Stimulated activated CD8-positive, alpha-beta memory T cell treated with anti-CD3 and anti-CD28 coated beads, Interleukin-7, amount 100 ng/mL, for 48 hours (primary cell): ENCODE data around the gene USH2A.

Source experiments
- DNase-seq, 2 donors: peaks; one replicate each; pipeline ENCODE4 v3.0.0-alpha.2; 2020; ENCODE audit warnings: low read depth in 1 of 2; ENCODE audit errors: extremely low read depth in 1 of 2

The USH2A gene

DNA sequence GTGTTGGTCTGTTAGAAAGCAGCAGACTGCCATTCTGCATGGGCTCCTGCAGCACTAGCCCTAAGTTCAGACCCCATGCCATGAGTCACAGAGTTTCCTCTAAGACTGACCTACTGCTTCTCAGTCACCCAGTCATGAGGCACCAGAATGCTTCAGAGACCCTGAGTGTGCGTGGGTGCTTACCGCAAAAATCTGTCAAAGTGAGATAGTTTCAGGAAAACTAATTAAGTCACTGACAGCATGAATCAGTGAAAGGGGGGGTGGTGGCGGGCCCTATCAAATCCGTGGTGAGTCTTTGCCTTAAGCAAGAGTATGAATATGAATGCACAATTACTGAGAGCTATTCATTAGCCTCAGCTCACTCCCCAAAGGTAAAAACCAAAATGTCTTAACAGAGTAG is 758.0 kb downstream of the USH2A start:
- DNase-seq, result peak in 1 of 2 donors; percentile 12

DNA sequence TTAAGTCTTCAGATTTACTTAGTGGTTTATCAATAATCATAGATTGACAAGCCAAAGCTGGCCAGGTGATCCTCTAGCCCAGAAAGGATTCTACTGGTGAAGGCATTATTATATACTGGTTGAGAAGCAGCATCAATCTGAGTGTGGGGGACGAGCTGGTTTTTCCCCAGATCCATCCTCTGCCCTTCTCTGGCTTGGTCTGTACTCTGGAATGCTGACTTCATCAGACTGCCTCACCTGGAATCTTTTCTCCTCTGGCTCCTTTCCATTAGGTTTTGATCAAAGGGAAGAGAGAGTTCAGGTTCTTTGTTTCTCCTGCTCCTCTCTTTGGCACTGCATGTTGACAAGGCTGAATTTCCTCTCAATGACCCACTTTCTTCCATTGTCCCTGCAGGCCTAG is 762.2 kb downstream of the USH2A start:
- DNase-seq, result no peak

DNA sequence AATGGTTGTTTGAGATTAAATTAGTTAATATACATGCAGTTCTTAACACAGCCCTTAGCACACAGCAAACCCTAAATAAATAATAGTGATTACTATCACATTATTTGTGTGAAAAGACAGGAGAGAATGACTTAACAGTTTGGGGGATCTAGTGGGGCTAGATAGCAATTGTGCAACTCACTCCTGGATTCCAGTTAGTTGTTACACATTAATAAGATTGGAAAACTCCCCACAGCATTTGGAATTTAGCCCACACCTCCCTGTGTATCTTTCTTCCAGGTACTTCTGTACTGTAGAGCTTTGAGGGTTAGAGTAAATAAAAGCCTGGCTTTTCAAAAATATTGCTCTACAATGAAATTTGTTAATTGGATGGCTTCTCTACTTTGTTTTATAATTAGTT is 763.0 kb downstream of the USH2A start:
- DNase-seq, result no peak

DNA sequence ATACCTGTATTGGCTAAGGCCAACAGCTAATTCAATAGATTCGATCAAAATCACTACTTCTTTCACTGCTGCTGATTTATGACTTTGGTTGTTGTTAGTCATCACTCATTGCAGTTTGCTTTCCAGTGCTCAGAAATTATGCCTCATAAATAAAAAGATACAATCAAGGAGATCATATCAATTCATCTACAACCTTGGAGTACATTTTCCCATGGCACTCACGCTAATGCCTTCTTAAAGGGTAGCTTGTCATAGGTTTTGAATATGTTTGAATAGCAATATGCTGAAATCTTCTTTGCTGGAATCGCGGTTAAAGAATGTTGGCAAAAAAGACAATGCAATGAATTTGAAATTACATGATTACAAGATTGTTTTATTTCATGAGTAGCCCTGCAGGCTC is 766.2 kb downstream of the USH2A start:
- no peak for DNase-seq

DNA sequence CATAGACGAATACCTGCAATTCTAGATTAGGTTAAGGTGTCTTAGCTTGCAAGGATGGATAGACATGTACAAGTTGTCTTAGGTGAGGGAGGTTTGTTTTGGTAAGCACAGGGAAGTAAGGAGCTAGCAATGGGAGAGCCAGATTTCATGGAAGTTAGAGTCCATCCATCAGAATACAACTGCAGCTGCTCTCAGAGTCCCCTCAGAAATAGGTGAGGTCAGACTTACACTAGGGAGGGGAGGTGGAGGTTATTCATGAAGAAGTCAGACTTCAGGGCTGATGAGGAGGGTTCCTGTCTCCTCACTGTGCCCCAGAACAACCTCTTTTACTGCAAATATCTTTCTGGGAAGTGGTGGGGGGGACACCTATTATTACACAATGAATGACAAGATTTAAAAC is 770.9 kb downstream of the USH2A start:
- no peak for DNase-seq

DNA sequence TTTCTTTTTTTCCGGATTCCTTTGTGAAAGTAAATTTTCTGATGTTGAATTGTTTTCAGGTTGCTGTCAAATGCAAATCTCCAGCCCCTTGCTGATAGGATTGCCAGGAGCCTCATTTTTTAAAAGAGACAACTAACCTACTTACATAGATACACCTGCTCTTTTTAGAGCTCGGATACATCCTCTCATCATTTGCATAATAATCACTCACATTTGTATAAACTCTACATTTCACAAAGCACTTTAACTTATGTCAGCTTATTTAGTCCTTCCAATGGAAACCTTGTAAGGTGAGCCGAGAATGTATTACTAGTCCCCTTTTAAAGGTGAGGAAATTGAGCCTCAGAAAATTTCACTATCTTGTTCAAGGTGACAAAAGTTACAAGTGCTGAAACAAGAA is 771.4 kb downstream of the USH2A start:
- DNase-seq, result no peak

DNA sequence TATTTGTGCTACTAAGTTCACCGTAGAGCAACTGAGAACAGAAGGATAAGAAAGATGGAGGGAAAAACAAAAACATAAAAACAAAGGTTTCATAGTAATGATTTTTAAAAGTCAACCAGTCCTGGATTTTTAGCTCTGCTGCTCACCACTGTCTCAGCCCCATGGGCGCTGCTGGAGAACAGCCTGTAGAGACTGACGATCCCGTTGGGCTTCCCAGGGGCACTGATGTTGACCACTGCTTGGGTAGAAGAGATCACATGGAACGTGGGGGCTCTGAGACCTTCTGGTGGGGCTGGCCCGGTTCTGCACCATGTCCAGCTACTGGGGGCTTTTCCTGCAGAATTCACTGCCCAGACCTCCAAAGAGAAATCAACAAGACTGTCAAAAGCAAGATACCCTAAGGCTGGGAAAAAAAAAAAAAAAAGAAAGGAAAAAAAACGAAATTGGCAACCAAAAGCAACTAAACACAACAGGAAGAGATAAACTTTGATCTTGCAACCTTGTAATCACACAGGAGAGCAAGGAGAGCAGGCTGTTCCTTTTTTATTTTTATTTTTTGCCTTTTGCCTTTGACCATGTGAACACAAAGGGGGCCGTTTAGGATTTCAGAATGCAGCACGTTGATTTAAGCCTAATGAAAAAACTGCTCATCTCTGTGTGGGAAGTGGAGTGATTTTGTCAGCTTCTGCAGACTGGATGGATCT is 772.6 kb downstream of the USH2A start:
- DNase-seq, result no peak

DNA sequence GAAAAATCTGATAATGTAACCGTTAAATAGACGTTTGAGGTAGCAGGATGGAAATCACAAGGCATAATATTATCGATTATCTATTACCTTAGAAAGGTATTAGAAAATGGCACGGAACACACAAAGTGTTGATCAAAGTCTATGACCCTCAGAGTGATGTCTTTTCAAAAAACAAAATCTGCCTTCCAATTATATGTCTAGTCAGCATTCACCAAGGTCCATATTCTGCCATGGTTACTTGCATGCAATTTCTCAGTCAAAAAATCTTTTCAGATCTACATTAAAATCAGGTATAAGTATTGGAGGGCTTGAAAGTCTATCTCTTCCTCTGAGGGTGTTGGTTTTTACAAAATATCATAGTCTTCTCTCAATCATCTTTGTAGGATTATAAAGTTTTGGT is 774.3 kb downstream of the USH2A start:
- DNase-seq, result no peak

DNA sequence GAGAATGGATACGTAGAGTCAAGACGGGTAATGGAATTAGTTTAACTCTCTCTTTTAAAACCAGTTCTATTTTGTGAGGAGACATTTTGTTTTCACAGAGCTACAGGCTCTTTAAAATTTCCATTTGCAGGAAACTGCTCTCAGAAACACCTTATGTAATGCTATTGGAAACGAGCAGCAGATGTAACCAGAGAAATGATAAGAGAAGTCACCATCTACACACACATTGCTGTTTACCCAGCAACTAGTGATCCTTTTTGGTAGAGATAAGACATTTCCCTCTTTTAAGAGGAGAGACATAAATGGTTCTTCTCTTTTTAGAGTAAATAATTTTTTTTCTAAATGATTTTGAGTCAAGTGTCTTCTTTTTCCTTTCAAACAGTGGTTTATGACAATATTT is 775.5 kb downstream of the USH2A start:
- DNase-seq, result no peak

DNA sequence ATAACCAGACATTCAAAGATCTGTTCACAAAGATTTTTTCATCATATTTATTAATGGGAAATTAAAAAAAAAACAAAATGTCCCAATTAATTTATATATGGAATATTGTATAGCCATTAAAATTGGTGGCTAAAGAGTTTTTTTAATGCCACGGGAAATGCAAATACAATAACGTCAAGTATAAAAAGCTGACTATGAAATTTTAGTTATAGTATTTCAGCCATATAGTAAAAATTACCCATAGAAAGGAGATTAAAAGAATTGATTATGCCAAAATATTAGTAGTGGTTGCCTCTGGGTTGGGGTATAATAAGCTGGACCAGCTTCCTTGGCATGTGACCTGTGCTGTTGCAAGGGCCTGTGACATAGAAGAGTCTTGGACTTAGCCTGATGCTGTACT is 777.4 kb downstream of the USH2A start:
- no peak for DNase-seq

DNA sequence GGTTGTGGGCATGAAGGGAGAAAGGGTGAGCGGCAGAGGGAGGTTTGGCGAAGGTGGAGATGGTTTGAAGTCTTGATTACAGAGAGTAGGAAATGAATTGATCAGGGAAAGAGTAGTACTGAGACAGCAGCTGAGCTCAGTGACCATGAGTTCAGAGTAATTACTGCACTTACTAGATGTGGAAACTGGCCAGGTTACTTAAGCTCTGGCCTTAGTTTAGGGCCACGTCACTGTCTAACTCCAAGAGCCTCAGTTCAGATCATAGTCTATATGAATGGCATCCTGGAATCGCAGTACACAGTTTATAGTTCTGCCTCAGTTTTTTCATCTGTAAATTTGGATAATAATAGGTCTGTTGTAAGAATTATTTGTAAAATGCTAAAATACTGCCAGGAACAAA is 778.1 kb downstream of the USH2A start:
- no peak for DNase-seq

DNA sequence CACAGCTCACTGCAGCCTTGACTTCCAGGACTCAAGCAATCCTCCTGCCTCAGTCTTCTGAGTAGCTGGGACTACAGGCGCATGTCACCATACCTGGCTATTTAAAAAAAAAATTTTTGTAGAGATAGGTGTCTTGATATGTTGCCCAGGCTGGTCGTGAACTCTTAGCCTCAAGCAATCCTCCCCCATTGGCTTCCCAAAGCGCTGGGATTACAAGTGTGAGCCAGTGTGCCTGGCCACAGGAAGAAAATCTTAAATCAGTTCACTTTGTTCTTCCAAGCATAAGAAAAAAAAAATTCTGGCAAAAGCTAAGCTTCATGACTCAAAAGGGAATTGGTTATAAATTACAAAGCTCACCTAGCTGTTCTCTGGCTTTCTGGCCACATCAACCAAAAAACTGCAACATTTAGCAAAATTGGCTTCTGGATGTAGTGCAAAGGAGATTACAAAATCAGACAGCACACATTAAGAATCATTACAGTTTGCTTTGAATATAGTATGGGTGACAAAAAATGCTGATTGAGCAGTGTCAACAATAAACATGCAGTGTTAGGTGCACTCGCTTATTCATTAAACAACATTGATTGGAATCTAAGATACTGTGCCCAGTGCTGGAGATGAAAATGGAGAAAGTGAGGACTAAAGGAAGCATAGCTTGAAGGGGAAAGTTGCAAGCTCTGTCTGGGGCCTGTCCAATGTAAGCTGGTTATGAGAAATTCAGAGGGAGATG is 779.5 kb downstream of the USH2A start:
- DNase-seq, result no peak

DNA sequence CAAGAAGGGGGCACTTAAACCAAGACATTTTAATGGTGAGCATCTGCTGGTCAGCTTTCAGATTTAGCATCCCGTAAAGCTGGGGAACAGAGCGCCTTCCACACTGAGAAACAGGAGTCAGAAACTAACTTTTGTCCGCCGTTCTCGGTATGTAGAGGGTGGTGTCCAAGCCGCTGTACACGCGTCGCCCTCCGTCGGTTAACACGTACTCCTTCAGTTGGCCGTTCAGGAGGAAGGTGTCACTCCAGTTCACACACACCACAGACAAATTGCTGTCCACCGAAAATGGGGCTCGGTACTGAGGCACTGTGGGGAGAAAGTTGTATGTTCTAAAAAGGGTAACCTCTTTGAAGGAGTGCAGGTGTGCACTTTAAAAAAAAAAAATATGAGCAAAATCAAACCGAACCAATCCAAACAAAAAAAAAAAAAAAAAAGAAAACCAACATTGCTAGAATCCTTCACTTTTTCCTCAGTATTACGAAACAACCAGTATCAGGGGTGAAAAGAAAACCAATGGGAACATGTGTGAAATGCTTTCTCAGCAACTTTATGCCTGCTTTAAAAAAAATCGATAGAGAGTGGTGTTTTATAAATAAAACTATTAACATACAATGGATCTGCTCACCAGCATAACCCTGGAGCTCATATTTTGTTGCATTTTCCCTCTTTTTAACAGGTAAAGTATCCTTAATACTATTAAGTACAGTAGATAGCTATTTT is 782.7 kb downstream of the USH2A start:
- DNase-seq, result no peak

DNA sequence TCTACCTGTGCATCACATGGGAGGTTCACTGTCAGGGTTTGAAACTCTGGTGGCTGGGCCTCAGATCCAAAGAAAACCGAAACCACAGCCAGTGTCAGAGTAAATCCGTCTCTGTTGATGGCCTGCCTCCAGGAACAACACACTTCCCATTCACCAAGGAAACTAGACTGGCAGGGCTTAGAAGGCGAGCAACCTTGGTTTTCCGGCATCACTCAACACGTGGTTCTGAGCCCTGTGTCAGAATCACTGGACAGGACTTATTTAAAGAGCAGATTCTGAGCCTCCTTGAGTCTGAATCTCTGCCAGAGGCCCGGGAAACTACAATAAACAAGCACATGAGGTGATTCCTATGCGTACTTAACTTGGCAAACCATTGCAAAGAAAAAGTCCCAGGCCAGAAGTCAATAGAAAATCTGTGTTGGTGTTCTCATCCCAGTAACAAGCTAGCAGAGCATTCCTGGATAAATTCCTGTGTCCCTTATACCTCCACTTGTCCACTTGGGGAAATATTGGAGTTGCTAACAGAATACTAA is 786.1 kb downstream of the USH2A start:
- DNase-seq, result no peak

DNA sequence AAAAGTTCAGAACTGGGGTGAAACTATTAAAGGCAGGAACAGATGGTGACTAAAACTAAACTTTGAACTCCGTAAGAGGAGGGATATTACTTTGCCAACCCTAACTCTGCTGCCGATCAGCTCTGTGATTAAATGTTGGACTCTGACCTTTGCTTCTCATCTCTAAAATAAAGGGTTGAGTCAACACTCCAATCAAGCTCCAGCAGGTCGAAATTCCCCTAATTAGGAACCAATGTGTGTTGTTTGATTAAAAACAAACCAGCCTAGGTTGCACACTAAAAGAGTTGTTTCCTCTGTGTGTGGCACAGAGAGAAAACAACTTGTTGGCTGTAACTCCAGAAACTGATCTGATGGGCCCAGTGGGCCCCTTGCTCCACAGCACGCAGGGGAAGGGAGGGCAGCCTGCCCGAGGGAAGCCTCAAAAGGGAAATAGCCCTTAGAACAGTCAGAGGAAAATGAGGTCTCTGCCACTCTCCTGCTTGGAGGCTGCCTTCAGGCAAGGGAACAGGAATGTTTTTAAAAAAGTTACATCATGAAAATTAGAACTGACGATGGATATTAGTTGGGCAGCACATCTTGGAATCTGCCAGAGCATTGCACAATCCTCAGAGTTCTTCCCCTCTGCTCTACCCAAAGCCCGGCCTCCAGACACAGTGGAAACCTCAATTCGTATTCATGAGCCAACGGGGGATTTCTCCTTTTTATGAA is 786.8 kb downstream of the USH2A start:
- no peak for DNase-seq

DNA sequence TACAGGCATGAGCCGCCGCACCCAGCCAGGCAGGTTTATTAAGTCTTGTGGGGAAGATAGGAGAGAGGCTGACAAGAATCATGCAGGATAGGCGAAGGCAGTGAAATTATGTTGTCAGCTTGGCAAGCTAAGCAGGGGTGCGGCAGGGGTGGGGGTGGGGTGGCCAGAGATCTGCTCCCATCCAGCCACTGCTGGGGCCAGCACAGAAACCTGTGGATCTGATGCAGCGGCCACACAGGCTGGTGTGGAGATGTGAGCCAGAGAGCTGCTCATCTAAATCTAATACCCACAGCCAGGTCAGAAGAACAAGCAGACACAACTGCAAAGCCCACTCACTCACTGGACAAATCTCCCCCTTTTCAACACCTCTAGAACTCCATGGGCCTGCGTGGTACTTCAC is 787.4 kb downstream of the USH2A start:
- no peak for DNase-seq

DNA sequence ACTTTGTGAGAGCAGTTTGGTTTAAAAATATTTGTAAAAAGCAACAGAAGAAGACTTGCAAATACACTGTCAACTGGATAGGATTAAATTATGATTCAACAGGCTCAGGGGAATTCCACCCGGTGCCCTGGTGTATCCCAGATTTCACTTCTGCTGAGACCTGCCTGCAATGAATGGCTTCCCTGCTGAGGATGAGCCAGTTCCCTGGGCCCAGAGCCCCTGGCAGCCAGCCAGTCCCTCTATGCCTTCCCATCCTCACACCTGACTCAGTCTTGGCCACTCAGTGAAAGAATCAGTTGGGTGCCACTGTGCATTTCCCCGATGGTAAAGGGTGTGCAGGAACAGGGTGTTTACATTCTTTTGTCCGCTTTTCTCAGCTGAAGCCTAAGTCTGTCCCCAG is 791.8 kb downstream of the USH2A start:
- DNase-seq, result no peak

DNA sequence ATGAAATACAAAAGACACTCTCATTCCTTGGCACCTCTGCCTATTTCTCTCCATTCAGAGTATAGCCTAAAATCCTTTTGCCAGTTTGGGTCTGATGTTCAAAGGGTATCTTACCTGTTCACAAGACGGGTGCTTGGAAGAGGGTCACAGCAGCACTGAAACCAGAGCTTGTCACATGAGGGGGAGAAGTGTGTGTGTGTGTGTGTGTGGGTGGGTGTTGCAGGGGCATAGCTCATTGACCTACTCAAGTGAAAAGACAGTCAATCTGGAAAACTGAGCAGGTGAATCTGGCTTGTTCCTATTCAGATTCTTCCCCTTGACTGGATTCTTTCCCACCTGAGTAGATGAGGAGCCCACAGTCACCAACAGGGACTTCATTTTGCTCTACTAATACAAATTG is 792.2 kb downstream of the USH2A start:
- DNase-seq, result no peak

DNA sequence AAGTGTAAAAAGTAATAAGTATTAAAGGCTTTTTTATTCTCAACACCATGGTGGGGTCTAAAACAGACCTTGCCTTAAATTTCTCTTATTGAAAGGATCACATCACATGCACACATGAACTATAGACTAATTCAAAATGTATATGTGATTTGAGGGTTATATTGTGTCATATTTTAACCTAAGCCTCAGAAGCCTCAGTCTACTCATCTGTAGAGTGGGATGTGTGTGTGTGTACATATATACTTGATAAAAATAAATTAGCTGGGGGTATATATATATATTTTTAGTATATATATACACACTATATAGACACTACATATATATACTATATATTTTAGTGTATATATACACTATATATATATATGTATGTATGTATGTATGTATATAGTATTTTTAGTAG is 797.3 kb downstream of the USH2A start:
- DNase-seq, result no peak

DNA sequence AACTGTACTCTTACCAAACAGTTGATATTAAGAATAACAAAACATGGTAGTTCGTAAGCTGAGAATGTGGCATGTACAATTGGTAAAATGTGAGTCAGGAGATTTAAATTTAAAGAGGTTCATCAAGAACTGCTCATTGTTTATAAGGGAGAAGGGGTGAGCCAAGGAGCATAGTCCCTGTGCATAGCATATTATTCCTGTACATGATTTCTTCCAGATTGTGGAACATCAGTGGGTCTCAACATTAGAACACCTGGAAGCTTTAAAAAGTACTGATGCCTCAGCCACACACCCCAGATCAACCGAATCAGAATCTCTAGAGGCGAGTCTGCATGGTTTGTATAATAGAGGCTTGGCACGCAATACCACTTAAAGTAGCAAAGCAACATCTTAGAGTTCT is 800.1 kb downstream of the USH2A start:
- no peak for DNase-seq

DNA sequence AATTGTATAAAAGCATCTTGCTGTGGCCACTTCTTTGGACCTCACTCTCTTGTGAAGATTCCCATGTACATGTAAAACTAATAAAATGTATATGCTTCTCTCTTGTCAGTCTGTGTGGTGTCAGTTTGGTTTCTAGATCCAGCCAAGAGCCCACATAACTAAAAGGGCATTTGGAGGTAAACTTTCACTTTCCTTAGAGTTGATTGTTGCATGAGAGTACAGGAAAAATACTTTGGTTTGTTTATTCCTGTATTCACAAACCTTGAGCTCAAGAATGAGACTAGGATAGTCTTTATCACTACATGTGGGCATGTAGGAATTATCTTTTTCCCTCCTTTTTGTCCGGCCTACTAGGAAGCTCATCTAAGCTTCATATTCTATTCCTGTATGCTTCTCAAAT is 805.3 kb downstream of the USH2A start:
- no peak for DNase-seq
